Prostate gland (tissue), 2 donors: ENCODE results near the gene SLIT1. TPM values are rescaled to one million over a fixed set of nuclear protein-coding genes. Genes with fewer than 3 reads are reported as not detected.
"Not testable (repeated sequence)": the region's sequence is repeated elsewhere in the genome, so short reads cannot be mapped to it uniquely, and the experiment has no call there.

Experiments
- DNase-seq: peaks from one replicate; pipeline ENCODE4 v3.0.0-alpha.2; 2019; ENCODE audit warnings: low spot score
- H3K27ac ChIP-seq, 2 donors: fragments of 200-600 bp; sonication (generic); 2 replicates each; pipeline ENCODE4 v1.5.1; 2017 to 2019
- H3K27me3 ChIP-seq: fragments of 200-600 bp; sonication (generic); replicated peaks from 2 replicates; pipeline ENCODE4 v1.5.1; 2019; ENCODE audit not compliant: insufficient read depth
- H3K36me3 ChIP-seq, 2 donors: fragments of 200-600 bp; sonication (generic); 1 replicate in 1 of 2; 2 replicates in 1 of 2; pipeline versions ENCODE4 v1.5.1 to v1.8.1; 2017 to 2019
- H3K4me1 ChIP-seq: fragments of 200-600 bp; sonication (generic); replicated peaks from 2 replicates; pipeline ENCODE4 v1.5.1; 2019
- H3K4me3 ChIP-seq, 2 donors: fragments of 200-600 bp; sonication (generic); 2 replicates each; pipeline ENCODE4 v1.5.1; 2017 to 2019
- H3K9me3 ChIP-seq: fragments of 200-600 bp; sonication (generic); 2 replicates; pipeline ENCODE4 v1.5.1; 2017
- CTCF ChIP-seq, 4 experiments: fragments of 200-600 bp in 2 of 4; fragments of 450-650 bp in 2 of 4; sonication (generic) in 2 of 4; IDR thresholded peaks; 1 replicate in 3 of 4; 2 replicates in 1 of 4; pipeline ENCODE4 v1.5.1; 2016 to 2019; ENCODE audit warnings: antibody characterized with exemption in 4 of 4, mild to moderate bottlenecking in 2 of 4, moderate library complexity in 2 of 4
- POLR2A ChIP-seq: fragments of 450-650 bp; IDR thresholded peaks from one replicate; pipeline ENCODE4 v1.6.1; 2016; ENCODE audit warnings: antibody characterized with exemption, mild to moderate bottlenecking
- POLR2AphosphoS5 ChIP-seq: sonication (generic); formaldehyde crosslinking; IDR thresholded peaks from one replicate; pipeline ENCODE4 v1.6.1; 2017; ENCODE audit warnings: antibody characterized with exemption
- WGBS: methylation state at CpG from one replicate; pipeline ENCODE4 v1.1.5; 2018; 5-methylcytosine and 5-hydroxymethylcytosine counted together
- intact Hi-C: fragments of 100-400 bp; cut with DNase I; formaldehyde crosslinking; loops from one replicate; pipeline ENCODE4 v1.14.2; 2022
- total RNA-seq, 2 donors: library from RNA; depleted of rRNA; stranded (reverse); fragments of >200 nt; gene quantifications; one replicate each; pipeline ENCODE4 v1.1.0, GENCODE V29; 2016

SLIT1 gene
- total RNA-seq, 2 donors from 2014 or later, result 0.59 to 0.91 TPM

DNA sequence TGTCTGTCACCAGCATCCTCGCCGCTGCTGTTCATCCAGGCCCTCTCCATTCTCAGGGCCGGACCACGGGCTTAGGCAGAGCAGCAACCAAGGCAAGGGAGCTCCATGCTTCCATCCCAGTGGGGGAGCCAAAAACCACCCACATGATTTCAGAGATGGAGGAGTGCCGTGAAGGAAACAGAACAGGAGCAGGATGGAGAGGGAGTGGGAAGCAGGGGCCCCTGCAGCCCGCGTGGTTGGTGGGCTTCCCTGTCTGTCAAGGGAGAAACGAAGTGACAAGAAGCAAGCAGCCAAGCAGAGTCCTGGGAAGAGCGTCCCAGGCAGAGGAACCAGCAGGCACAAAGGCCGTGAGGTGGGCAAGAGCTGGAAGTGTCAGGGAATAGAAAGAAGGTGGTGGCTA is 95.7 kb downstream of the SLIT1 start:
- no peak for TF ChIP-seq POLR2AphosphoS5
- TF ChIP-seq CTCF (IDR thresholded peaks at IDR 0.05), result no peak
- no peak for TF ChIP-seq POLR2A
- WGBS, result 62% methylated on average over 10 of the region's 10 CpGs

GRCh38 chr10:97089209-97089870 is 96.4 kb downstream of the SLIT1 start:
- Histone ChIP-seq H3K27me3 (peaks cover 2% of the 10 kb centered on the region), H3K27ac (no peak overlapping the region), H3K9me3 (no peaks in the 10 kb centered on the region), H3K4me1 (no peaks in the 10 kb centered on the region), H3K4me3 (no peak overlapping the region), H3K36me3 (no peaks in the 10 kb centered on the region)
- WGBS, result 28% methylated on average over 15 of the region's 15 CpGs
- DNase-seq, result no peak
- TF ChIP-seq POLR2AphosphoS5, result no peak
- no peak for TF ChIP-seq POLR2A
- no peak for TF ChIP-seq CTCF (IDR thresholded peaks at IDR 0.05)
- intact Hi-C loops, result no loop called here

More for the DNA sequence above, 95.7 kb downstream of the SLIT1 start:
- Histone ChIP-seq H3K36me3 (no peaks in the 10 kb centered on the region), H3K9me3 (no peaks in the 10 kb centered on the region), H3K27ac (no peak overlapping the region), H3K4me3 (no peak overlapping the region), H3K27me3 (peaks cover 2% of the 10 kb centered on the region), H3K4me1 (no peaks in the 10 kb centered on the region)
- intact Hi-C loops, result no loop called here
- no peak for DNase-seq

GRCh38 chr10:97087296-97087695 is 98.5 kb downstream of the SLIT1 start:
- Histone ChIP-seq H3K4me3 (no peak overlapping the region), H3K27ac (no peak overlapping the region), H3K9me3 (no peaks in the 10 kb centered on the region), H3K27me3 (peaks cover 2% of the 10 kb centered on the region), H3K36me3 (no peaks in the 10 kb centered on the region), H3K4me1 (no peaks in the 10 kb centered on the region)
- 42% methylated on average over 9 of the region's 9 CpGs for WGBS
- TF ChIP-seq POLR2AphosphoS5 (no peak), CTCF (IDR thresholded peaks at IDR 0.05) (no peak), POLR2A (no peak)
- intact Hi-C loops, result no loop called here
- DNase-seq, result no peak

DNA sequence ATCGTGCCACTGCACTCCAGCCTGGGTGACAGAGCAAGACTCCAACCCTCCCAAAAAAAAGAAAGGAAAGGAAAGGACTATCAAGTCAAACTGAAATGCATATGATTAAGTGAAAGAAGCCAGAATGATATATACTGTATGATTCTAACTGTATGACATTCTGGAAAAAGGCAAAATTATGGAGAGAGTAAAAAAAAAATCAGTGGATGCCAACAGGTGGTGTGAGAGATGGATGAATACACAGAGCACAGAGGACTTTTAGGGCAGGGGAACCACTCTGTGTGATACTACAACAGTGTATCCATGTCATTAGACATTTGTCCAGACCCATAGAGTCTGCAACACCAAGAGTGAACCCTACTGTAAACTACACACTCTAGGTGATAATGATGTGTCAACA is 99.2 kb downstream of the SLIT1 start:
- no peak for DNase-seq
- peaks cover 2% of the 10 kb centered on the region for H3K27me3 ChIP-seq
- no peak for TF ChIP-seq POLR2A
- no peak for TF ChIP-seq POLR2AphosphoS5
- TF ChIP-seq CTCF (IDR thresholded peaks at IDR 0.05), result no peak
- intact Hi-C loops, result no loop called here
- no peaks in the 10 kb centered on the region for H3K4me1 ChIP-seq
- no peak overlapping the region for H3K27ac ChIP-seq
- H3K4me3 ChIP-seq, result no peak overlapping the region
- H3K9me3 ChIP-seq, result no peaks in the 10 kb centered on the region
- WGBS, result 96% methylated on average over 1 of the region's 1 CpG
- no peaks in the 10 kb centered on the region for H3K36me3 ChIP-seq

DNA sequence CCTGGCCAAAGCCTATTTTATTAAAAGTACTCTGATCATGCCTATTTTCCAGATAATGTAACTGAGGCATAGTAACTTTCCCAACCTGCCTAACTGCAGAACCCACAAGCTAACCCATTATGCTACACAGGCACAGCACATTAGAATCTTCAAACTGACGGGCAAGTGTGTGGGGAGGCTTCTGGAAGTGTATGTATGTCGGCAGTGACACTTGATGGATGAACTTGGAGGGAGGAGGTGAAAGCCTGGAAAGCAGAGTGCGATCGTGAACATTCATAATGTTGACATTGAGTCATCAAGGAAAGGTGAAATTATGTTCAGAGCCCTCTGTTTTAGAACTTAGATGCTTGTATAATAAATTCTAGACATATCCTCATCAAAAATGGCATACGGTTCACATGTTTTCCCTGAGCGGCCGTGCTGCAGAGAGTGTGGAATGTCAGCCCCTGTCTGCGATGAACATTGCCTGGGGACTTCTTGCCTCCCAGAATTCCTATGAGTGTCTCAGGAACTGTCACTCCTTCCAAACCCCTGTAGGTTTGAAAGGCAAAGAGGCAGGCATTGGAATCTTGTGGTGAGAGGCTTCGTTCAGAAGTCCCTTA is 102.4 kb downstream of the SLIT1 start:
- 50% methylated on average over 9 of the region's 9 CpGs for WGBS
- Histone ChIP-seq H3K36me3 (no peaks in the 10 kb centered on the region), H3K4me3 (no peak overlapping the region), H3K9me3 (no peaks in the 10 kb centered on the region), H3K27me3 (no peaks in the 10 kb centered on the region), H3K4me1 (no peaks in the 10 kb centered on the region), H3K27ac (no peak overlapping the region)
- TF ChIP-seq CTCF (IDR thresholded peaks at IDR 0.05) (no peak), POLR2A (no peak), POLR2AphosphoS5 (no peak)
- intact Hi-C loops, result no loop called here
- no peak for DNase-seq

DNA sequence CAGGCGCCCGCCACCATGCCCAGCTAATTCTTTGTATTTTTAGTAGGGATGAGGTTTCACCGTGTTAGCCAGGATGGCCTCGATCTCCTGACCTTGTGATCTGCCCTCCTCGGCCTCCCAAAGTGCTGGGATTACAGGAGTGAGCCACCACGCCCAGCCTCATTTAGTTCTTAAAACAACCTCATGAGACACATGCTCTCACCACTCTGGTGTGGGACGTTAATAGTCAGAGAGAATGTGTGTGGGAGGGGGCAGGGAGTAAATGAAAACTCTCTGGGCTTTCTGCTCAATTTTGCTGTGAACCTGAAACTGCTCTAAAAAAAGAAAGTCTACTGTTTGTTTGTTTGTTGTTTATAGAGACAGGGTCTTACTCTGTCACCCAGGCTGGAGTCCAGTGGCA is 103.2 kb downstream of the SLIT1 start:
- 84% methylated on average over 7 of the region's 7 CpGs for WGBS
- H3K27ac ChIP-seq, H3K4me1 ChIP-seq, H3K9me3 ChIP-seq, H3K4me3 ChIP-seq, intact Hi-C loops, H3K36me3 ChIP-seq, DNase-seq, H3K27me3 ChIP-seq: not testable (repeated sequence)
